GM23248 (cell line): ENCODE data around the gene FOXL2.

ENCODE experiments used
- EZH2 ChIP-seq: fragments of 200-600 bp; sonication (generic); IDR thresholded peaks from 2 replicates; pipeline ENCODE4 v1.6.1; 2018; ENCODE audit warnings: antibody characterized with exemption, mild to moderate bottlenecking; ENCODE audit not compliant: insufficient read depth, poor library complexity, severe bottlenecking
- EZH2phosphoT487 ChIP-seq: fragments of 200-600 bp; sonication (generic); IDR thresholded peaks from 2 replicates; pipeline ENCODE4 v1.6.1; 2018; ENCODE audit warnings: antibody characterized with exemption, moderate library complexity, mild to moderate bottlenecking, low read depth; ENCODE audit not compliant: insufficient read depth

GRCh38 chr3:138901567-138901966 lies 45.4 kb downstream of the FOXL2 start:
- TF ChIP-seq EZH2phosphoT487 = no peak
- TF ChIP-seq EZH2 = no peak
